AG10803 (cell line): ENCODE measurements around the gene XIAP.
"Not testable (repeated sequence)": the region's sequence is repeated elsewhere in the genome, so short reads cannot be mapped to it uniquely, and the experiment has no call there.

Source experiments
- DNase-seq: peaks from one replicate; pipeline ENCODE4 v3.0.0; 2010; ENCODE audit warnings: low read depth
- H3K4me3 ChIP-seq: 2 replicates; pipeline ENCODE4 v1.5.1; 2011; ENCODE audit warnings: mild to moderate bottlenecking, low read length, control low read depth
- TF ChIP-seq, protein P1 (sequence below): conservative IDR thresholded peaks from 2 replicates; pipeline ENCODE4 v1.5.1; 2011; ENCODE audit warnings: mild to moderate bottlenecking, low read length, control low read depth, inconsistent platforms

XIAP gene

DNA sequence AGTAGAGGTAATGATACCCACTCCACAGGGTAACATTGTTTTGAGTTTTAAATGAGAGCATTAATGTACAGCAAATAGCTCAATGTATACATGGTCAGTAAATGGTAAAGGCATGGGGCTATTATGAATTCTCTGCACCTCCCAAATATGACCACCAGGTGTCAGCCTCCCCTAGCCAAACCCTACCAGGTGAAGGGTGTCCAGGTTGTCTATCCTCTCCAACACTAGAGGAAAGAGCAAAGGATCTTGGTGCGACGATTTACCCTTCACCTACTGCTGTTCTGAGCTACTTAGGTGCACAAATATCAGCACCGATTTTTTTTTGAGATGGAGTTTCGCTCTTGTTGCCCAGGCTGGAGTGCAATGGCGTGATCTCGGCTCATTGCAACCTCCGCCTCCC is 26.5 kb upstream of the XIAP start:
- TF ChIP-seq, protein P1, sequence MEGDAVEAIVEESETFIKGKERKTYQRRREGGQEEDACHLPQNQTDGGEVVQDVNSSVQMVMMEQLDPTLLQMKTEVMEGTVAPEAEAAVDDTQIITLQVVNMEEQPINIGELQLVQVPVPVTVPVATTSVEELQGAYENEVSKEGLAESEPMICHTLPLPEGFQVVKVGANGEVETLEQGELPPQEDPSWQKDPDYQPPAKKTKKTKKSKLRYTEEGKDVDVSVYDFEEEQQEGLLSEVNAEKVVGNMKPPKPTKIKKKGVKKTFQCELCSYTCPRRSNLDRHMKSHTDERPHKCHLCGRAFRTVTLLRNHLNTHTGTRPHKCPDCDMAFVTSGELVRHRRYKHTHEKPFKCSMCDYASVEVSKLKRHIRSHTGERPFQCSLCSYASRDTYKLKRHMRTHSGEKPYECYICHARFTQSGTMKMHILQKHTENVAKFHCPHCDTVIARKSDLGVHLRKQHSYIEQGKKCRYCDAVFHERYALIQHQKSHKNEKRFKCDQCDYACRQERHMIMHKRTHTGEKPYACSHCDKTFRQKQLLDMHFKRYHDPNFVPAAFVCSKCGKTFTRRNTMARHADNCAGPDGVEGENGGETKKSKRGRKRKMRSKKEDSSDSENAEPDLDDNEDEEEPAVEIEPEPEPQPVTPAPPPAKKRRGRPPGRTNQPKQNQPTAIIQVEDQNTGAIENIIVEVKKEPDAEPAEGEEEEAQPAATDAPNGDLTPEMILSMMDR, result peak; percentile 72
- H3K4me3 ChIP-seq, result no peak overlapping the region
- DNase-seq, result no peak

DNA sequence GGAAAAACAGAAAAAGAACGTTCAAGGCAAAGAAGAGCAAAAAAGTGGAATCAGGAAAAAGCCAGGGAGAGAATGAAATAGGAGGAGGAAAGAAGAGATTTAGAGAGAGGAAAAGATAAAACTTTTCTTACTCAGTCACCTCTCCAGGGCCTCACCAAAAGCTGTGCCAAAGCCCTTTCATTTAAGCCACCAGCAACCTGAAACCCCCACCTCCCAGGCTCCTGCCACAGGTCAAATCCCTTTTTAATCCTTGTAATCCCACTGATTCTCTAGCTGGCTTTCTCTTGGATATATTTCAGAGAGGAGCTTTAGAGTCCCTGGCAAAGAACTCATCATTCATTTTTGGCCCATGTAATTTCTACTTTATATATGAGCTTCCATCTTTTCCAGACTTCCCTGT is 25.7 kb upstream of the XIAP start:
- DNase-seq, result no peak
- H3K4me3 ChIP-seq, result no peak overlapping the region
- TF ChIP-seq, protein P1, result no peak

DNA sequence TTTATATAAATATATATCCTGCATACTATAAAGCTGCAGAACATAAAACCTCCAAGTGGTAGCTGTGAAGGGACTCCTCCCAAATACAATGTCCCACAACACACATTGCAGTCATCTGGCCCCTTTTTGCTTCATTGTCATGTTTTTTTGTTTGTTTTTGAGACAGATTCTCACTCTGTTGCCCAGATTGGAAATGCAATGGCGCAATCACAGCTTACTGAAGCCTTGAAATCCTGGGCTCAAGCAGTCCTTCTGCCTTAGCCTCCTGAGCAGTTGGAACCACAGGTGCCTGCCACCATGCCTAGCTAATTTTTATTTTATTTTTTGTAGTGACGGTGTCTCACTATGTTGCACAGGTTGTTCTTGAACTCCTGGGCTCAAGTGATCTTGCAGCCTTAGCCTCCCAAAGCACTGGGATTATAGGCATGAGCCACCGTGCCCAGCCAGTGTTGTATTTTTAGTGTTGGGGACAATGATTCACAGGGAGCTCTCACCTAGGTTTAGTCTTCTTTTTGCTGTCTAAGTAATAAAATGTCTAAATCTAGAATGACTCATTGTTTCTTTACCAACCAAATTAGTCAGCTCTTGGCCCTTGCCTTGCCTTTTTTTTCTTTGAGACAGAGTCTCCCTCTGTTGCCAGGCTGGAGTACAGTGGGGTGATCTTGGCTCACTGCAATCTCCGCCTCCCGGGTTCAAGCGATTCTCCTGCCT is 24.0 kb upstream of the XIAP start:
- DNase-seq, result peak; percentile 62
- no peak overlapping the region for H3K4me3 ChIP-seq
- TF ChIP-seq, protein P1, result no peak

DNA sequence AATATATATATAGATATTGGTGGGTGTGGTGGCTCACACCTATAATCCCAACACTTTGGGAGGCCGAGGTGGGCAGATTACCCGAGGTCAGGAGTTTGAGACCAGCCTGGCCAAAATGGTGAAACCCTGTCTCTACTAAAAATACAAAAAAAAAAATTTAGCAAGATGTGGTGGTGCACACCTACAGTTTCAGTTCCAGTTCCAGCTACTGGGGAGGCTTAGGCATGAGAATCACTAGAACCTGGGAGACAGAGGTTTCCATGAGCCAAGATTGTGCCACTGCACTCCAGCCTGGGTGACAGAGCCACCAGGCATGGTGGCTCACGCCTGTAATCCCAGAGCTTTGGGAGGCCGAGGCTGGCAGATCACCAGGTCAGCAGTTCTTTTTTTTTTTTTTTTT is 14.7 kb upstream of the XIAP start:
- not testable (repeated sequence) for H3K4me3 ChIP-seq, DNase-seq

DNA sequence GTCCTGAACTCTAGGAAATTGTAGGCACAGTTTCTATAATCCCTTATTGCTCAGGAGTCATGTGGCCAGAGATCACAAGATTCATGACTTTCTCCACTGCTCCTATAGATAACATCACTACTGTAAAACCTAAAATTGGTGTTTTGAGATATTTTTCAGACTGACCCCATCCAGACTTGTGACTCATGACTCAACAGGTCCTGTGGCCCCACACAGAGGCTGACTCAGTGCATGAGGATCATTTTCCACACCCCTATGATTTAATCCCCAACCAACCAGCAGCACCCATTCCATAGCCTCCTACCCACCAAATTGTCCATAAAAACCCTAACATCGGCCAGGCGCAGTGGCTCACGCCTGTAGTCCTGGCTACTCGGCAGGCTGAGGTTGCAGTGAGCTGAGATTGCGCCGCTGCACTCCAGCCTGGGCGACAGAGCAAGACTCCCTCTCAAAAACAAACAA is 13.2 kb upstream of the XIAP start:
- DNase-seq, result peak; percentile 33
- TF ChIP-seq, protein P1, result no peak
- no peak overlapping the region for H3K4me3 ChIP-seq

DNA sequence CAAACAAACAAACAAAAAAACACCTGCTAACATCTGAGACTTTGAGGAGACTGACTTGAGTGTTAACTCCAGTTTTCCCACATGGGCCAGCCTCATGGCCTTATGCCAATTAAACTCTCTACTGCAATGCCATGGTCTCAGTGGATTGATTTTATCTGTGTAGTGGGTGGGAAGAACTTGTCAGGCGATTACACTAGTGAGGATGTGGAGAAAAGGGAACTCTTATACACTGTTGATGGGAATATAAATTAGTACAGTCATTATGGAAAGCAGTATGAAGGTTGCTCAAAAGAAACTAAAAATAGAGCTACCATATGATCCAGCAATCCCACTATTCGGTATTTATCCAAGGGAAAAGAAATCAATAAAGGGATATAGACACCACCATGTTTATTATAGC is 12.8 kb upstream of the XIAP start:
- no peak overlapping the region for H3K4me3 ChIP-seq
- TF ChIP-seq, protein P1, result no peak
- no peak for DNase-seq

DNA sequence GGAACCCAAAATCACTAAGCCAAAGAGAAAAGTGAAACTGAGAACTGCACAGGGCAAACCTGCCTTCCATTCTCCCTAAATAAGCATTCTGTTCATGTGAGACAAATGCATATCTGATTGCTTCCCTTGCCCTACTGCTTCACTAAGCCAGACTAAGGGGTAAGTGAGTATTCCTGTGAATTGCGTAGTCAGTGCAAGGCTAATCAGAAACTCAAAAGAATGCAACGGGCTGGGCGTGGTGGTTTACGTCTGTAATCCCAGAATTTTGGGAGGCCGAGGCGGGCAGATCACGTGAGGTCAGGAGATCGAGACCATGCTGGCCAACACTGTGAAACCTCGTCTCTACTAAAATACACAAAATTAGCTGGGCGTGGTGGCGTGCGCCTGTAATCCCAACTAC is 10.8 kb upstream of the XIAP start:
- no peak overlapping the region for H3K4me3 ChIP-seq
- no peak for DNase-seq
- TF ChIP-seq, protein P1, result no peak

DNA sequence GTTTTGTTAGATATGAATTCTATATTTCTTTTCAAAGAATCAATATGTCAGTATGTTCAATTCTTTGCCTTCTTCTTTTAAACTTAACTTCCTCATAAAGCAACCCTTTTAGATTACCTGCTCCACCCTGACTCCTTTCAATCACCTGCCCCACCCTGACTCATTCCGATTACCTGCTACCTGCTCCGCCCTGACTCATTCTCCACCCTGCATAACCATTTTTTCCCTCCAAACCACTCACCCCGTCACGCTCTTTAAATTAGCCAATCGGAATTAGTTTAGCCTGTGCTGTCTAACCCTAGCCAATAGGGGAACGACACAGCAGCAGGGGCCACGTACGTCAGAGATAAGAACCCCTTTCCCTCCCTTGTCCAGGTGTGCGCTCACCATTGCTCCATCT is 9.9 kb upstream of the XIAP start:
- H3K4me3 ChIP-seq, DNase-seq: not testable (repeated sequence)
